OCI-LY1 (cell line): ENCODE data around the gene BSPRY.

Experiments
- H2AFZ ChIP-seq: fragments of 200-600 bp; sonication (generic), shearing (Covaris generic); 2 replicates; pipeline ENCODE4 v1.6.0; 2014; ENCODE audit warnings: antibody characterized with exemption, mild to moderate bottlenecking, low read length
- H3F3A ChIP-seq: fragments of 200-600 bp; sonication (generic), shearing (Covaris generic); 2 replicates; pipeline ENCODE4 v1.6.0; 2014; ENCODE audit warnings: mild to moderate bottlenecking, antibody characterized with exemption, low read length, moderate library complexity; ENCODE audit not compliant: insufficient read depth
- H3K27ac ChIP-seq: fragments of 200-600 bp; sonication (generic); 2 replicates; pipeline ENCODE4 v1.5.1; 2014; ENCODE audit warnings: low read length, mixed run types, mild to moderate bottlenecking, low read depth; ENCODE audit not compliant: poor library complexity, severe bottlenecking
- H3K27me3 ChIP-seq: fragments of 200-600 bp; sonication (generic); 2 replicates; pipeline ENCODE4 v1.6.0; 2014; ENCODE audit warnings: antibody characterized with exemption, mild to moderate bottlenecking, low read length, moderate library complexity; ENCODE audit not compliant: insufficient read depth
- H3K36me3 ChIP-seq: fragments of 200-600 bp; sonication (generic); 2 replicates; pipeline ENCODE4 v1.6.1; 2014; ENCODE audit warnings: mild to moderate bottlenecking, antibody characterized with exemption, low read length, moderate library complexity, mixed read lengths; ENCODE audit not compliant: insufficient read depth
- H3K4me1 ChIP-seq: fragments of 200-600 bp; sonication (generic); 2 replicates; pipeline ENCODE4 v1.5.1; 2014; ENCODE audit warnings: mild to moderate bottlenecking, low read length, moderate library complexity; ENCODE audit not compliant: insufficient read depth, severe bottlenecking
- H3K4me2 ChIP-seq: fragments of 200-600 bp; sonication (generic), shearing (Covaris generic); 2 replicates; pipeline ENCODE4 v1.6.1; 2014; ENCODE audit warnings: low read length
- H3K4me3 ChIP-seq: fragments of 200-600 bp; sonication (generic); 2 replicates; pipeline ENCODE4 v1.5.1; 2014; ENCODE audit warnings: low read length, low read depth, mild to moderate bottlenecking, mixed read lengths; ENCODE audit not compliant: poor library complexity, severe bottlenecking
- H3K79me2 ChIP-seq: fragments of 200-600 bp; shearing (Covaris generic); 2 replicates; pipeline ENCODE4 v1.6.1; 2016; ENCODE audit warnings: mixed run types, low read length, mixed read lengths; ENCODE audit not compliant: insufficient read depth
- H3K9ac ChIP-seq: fragments of 200-600 bp; sonication (generic), shearing (Covaris generic); 2 replicates; pipeline ENCODE4 v1.6.1; 2014; ENCODE audit warnings: mild to moderate bottlenecking, low read length, mixed read lengths
- H3K9me2 ChIP-seq: fragments of 200-600 bp; sonication (generic), shearing (Covaris generic); 2 replicates; pipeline ENCODE4 v1.6.1; 2014; ENCODE audit warnings: low read depth, mild to moderate bottlenecking, low read length, mixed read lengths
- H3K9me3 ChIP-seq: fragments of 200-600 bp; shearing (Covaris generic); 2 replicates; pipeline ENCODE4 v1.6.1; 2014; ENCODE audit warnings: low read length, mixed read lengths
- H4K20me1 ChIP-seq: fragments of 200-600 bp; sonication (generic), shearing (Covaris generic); 2 replicates; pipeline ENCODE4 v1.6.0; 2016; ENCODE audit warnings: mild to moderate bottlenecking, low read length; ENCODE audit not compliant: insufficient read depth
- EZH2 ChIP-seq: fragments of 200-600 bp; sonication (generic), shearing (Covaris generic); IDR thresholded peaks from 2 replicates; pipeline ENCODE4 v1.8.0; 2017; ENCODE audit warnings: borderline replicate concordance, mixed run types, mild to moderate bottlenecking, antibody characterized with exemption, low read length, moderate library complexity, mixed read lengths
- TF ChIP-seq, protein P1 (sequence below): fragments of 200-600 bp; sonication (generic), shearing (Covaris generic); IDR thresholded peaks from 2 replicates; pipeline ENCODE4 v1.5.1; 2017; ENCODE audit warnings: mild to moderate bottlenecking, antibody characterized with exemption, low read length, moderate library complexity, mixed read lengths

BSPRY gene

DNA sequence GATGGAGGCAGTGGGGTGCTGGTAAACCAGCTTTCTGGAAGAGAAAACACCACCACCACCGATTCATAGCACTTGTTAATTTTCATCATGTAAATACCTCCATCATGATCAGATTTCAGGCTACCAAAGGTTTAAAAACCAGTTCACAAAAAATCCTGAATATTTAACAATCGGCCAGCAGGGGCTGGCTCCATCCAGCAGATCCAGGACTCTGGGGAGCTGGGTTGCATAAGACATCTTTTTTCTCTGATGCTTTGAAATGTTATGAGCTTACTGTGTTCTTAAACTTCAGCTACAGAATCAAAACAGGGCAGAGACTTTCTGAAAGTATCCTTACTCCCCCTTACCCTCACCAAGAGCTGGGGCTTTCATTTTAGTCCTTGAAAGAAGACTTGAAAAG lies 31.6 kb upstream of the BSPRY start:
- Histone ChIP-seq H3K79me2 (no peaks in the 10 kb centered on the region), H3K4me1 (no peaks in the 10 kb centered on the region), H3K27me3 (peaks cover 4% of the 10 kb centered on the region; the same call in 1 of the 2 replicates), H3K9ac (no peak overlapping the region), H3K4me2 (no peak overlapping the region), H4K20me1 (no peaks in the 10 kb centered on the region), H2AFZ (no peak overlapping the region), H3F3A (no peaks in the 10 kb centered on the region; the same call in 1 of the 2 replicates), H3K27ac (no peak overlapping the region), H3K9me2 (no peaks in the 10 kb centered on the region), H3K9me3 (no peaks in the 10 kb centered on the region), H3K36me3 (no peaks in the 10 kb centered on the region), H3K4me3 (no peak overlapping the region)
- no peak for TF ChIP-seq EZH2
- TF ChIP-seq, protein P1, sequence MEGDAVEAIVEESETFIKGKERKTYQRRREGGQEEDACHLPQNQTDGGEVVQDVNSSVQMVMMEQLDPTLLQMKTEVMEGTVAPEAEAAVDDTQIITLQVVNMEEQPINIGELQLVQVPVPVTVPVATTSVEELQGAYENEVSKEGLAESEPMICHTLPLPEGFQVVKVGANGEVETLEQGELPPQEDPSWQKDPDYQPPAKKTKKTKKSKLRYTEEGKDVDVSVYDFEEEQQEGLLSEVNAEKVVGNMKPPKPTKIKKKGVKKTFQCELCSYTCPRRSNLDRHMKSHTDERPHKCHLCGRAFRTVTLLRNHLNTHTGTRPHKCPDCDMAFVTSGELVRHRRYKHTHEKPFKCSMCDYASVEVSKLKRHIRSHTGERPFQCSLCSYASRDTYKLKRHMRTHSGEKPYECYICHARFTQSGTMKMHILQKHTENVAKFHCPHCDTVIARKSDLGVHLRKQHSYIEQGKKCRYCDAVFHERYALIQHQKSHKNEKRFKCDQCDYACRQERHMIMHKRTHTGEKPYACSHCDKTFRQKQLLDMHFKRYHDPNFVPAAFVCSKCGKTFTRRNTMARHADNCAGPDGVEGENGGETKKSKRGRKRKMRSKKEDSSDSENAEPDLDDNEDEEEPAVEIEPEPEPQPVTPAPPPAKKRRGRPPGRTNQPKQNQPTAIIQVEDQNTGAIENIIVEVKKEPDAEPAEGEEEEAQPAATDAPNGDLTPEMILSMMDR, result peak; percentile 15; the same call in 1 of the 2 replicates

DNA sequence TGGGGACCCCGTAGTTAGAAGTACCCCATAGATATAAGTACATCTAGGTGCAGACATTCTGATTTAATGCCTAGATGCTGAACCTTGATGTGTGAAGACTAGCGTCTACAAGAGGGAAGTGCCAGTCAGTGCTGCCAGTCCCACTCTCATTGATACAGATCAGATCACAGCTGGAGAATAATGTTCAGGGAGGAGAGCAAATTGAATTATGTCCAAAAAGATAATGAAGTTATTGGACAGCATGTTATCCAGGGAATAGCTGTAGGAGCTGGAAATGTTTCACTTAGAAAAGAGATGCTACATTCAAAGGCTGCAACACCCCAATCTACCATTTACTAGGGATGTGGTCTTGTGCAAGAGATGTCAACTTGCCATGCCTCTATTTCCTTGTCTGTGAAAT lies 30.3 kb upstream of the BSPRY start:
- no peak overlapping the region for H3K9ac ChIP-seq
- H3K4me1 ChIP-seq, result no peaks in the 10 kb centered on the region
- no peak overlapping the region for H3K27ac ChIP-seq
- H3K9me2 ChIP-seq, result no peaks in the 10 kb centered on the region
- H3F3A ChIP-seq, result no peaks in the 10 kb centered on the region
- peaks cover 4% of the 10 kb centered on the region; the same call in 1 of the 2 replicates for H3K27me3 ChIP-seq
- no peaks in the 10 kb centered on the region for H3K36me3 ChIP-seq
- no peak overlapping the region for H3K4me2 ChIP-seq
- H3K4me3 ChIP-seq, result no peak overlapping the region
- no peaks in the 10 kb centered on the region for H3K9me3 ChIP-seq
- no peak overlapping the region for H2AFZ ChIP-seq
- no peaks in the 10 kb centered on the region for H3K79me2 ChIP-seq
- TF ChIP-seq EZH2, result no peak
- TF ChIP-seq, protein P1, result no peak
- H4K20me1 ChIP-seq, result no peaks in the 10 kb centered on the region

DNA sequence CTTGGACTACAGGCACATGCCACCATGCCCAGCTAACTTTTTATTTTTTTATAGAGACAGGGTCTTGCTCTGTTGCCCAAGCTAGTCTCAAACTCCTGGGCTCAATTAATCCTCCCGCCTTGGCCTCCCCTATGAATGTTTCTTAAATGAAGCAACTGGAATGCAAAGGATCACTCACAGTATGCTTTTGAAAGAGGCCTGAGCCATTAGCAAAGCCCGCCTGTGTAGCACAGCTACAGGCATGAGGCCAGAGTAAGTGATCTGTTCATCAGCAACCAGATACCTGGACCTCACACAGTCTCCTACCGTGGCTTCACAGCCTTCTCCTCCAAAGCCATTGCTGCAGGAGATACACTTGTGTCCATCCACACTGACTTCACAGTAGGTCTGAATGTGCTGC lies 29.3 kb upstream of the BSPRY start:
- Histone ChIP-seq H3K9me2 (no peaks in the 10 kb centered on the region), H4K20me1 (no peaks in the 10 kb centered on the region), H3F3A (no peaks in the 10 kb centered on the region), H3K36me3 (no peaks in the 10 kb centered on the region), H3K9me3 (no peaks in the 10 kb centered on the region), H3K4me3 (no peak overlapping the region), H3K4me2 (no peak overlapping the region), H3K27ac (no peak overlapping the region), H3K9ac (no peak overlapping the region), H3K79me2 (no peaks in the 10 kb centered on the region), H3K27me3 (peaks cover 4% of the 10 kb centered on the region; the same call in 1 of the 2 replicates), H2AFZ (no peak overlapping the region), H3K4me1 (no peaks in the 10 kb centered on the region)
- no peak for TF ChIP-seq EZH2
- TF ChIP-seq, protein P1, result no peak
